Thyroid gland (tissue), 4 donors: ENCODE measurements around the gene RUFY3.

ENCODE experiments used
- POLR2A ChIP-seq, 2 donors: fragments of 450-650 bp; IDR thresholded peaks; one replicate each; pipeline ENCODE4 v1.6.1; 2017; ENCODE audit warnings: antibody characterized with exemption in 2 of 2, mild to moderate bottlenecking in 2 of 2, moderate library complexity in 1 of 2
- TF ChIP-seq, protein P1 (sequence below), 6 experiments: fragments of 200-600 bp in 3 of 6; fragments of 450-650 bp in 3 of 6; sonication (generic) in 3 of 6; IDR thresholded peaks; one replicate each; pipeline ENCODE4 v1.5.1; 2016 to 2019; ENCODE audit warnings: antibody characterized with exemption in 6 of 6, mild to moderate bottlenecking in 2 of 6, inconsistent platforms in 1 of 6, moderate library complexity in 1 of 6

DNA sequence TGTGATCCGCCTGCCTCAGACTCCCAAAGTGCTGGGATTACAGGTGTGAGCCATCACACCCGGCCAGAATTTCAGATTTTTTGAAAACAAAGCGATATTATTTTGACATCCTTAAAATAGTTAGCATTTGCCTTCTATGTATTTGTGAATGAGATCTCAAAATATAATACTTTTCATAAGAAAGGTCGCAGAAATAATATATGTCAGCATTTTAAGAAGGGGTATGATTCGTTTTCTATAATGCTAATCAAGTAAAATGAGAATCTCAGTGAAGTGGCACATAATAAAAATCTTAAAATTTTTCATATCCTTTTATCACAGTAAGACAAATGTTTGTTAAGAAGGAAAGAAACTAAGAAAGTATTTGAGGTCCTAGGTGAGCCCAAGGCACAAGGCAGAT, 65.7 kb downstream of the RUFY3 start:
- TF ChIP-seq, protein P1, sequence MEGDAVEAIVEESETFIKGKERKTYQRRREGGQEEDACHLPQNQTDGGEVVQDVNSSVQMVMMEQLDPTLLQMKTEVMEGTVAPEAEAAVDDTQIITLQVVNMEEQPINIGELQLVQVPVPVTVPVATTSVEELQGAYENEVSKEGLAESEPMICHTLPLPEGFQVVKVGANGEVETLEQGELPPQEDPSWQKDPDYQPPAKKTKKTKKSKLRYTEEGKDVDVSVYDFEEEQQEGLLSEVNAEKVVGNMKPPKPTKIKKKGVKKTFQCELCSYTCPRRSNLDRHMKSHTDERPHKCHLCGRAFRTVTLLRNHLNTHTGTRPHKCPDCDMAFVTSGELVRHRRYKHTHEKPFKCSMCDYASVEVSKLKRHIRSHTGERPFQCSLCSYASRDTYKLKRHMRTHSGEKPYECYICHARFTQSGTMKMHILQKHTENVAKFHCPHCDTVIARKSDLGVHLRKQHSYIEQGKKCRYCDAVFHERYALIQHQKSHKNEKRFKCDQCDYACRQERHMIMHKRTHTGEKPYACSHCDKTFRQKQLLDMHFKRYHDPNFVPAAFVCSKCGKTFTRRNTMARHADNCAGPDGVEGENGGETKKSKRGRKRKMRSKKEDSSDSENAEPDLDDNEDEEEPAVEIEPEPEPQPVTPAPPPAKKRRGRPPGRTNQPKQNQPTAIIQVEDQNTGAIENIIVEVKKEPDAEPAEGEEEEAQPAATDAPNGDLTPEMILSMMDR (IDR thresholded peaks at IDR 0.05): no peak
- no peak for TF ChIP-seq POLR2A (IDR thresholded peaks at IDR 0.05)
